Psoas muscle (tissue), 8 donors: Measurements from ENCODE around the gene UGT1A10. TPM values are rescaled to one million over a fixed set of nuclear protein-coding genes. Genes with fewer than 3 reads are reported as not detected.

ENCODE experiments used
- ATAC-seq, 4 donors: fragments of 200-7000 bp; cut with Tn5 transposase; one replicate each; pipeline ENCODE4 v1.9.1; 2020; ENCODE audit warnings: moderate library complexity in 3 of 4, mild to moderate bottlenecking in 2 of 4
- DNase-seq, 2 donors: peaks; one replicate each; pipeline ENCODE4 v3.0.0-alpha.2; 2020
- H3K27ac ChIP-seq: fragments of 200-600 bp; one replicate; pipeline ENCODE4 v1.8.0; 2022
- H3K27me3 ChIP-seq, 3 donors: fragments of 200-600 bp in 1 of 3; one replicate each; pipeline versions ENCODE4 v1.6.1 to v1.8.0; 2013 to 2022; ENCODE audit warnings: low read length in 2 of 3, mild to moderate bottlenecking in 2 of 3, moderate library complexity in 1 of 3; ENCODE audit not compliant: insufficient read depth in 3 of 3
- H3K36me3 ChIP-seq, 2 donors: fragments of 200-600 bp in 1 of 2; one replicate each; pipeline versions ENCODE4 v1.6.1 to v1.8.0; 2013 to 2022; ENCODE audit warnings: low read depth in 1 of 2, mild to moderate bottlenecking in 1 of 2, moderate library complexity in 1 of 2; ENCODE audit not compliant: insufficient read depth in 1 of 2
- H3K4me1 ChIP-seq: fragments of 200-600 bp; one replicate; pipeline ENCODE4 v1.8.0; 2022
- H3K4me3 ChIP-seq: fragments of 200-600 bp; one replicate; pipeline ENCODE4 v1.8.0; 2022; ENCODE audit warnings: mild to moderate bottlenecking
- H3K9me3 ChIP-seq: fragments of 200-600 bp; one replicate; pipeline ENCODE4 v1.8.0; 2022
- WGBS, 3 donors: extraction: QIAGEN DNeasy Blood & Tissue Kit; methylation state at CpG; one replicate each; pipeline versions ENCODE4 v1.1.6 to v1.1.7; 2013; 5-methylcytosine and 5-hydroxymethylcytosine counted together
- intact Hi-C, 2 donors: fragments of 100-400 bp; cut with DNase I; formaldehyde crosslinking; loops; one replicate each; pipeline versions ENCODE4 v1.11.0 to v1.14.2; 2022
- polyA plus RNA-seq, 3 donors: library from polyadenylated mRNA; stranded (reverse); fragments of 200-250 nt; gene quantifications; one replicate each; pipeline ENCODE4 v1.2.3, GENCODE V29; 2013
- total RNA-seq, 4 donors: library from RNA; stranded (reverse); fragmentation: NEBNext Ultra II Directional in 2 of 4; extraction: Animal tissue kit (Norgen Biotek cat#: 25700) in 2 of 4; gene quantifications; one replicate each; pipeline versions ENCODE4 v1.2.1 to v1.2.4, GENCODE V29; 2021 to 2023
- TF ChIP-seq, protein P1 (sequence below): fragments of 200-600 bp; IDR thresholded peaks from one replicate; pipeline ENCODE4 v1.8.0; 2022; ENCODE audit warnings: antibody characterized with exemption
- donor health status: healthy with polysubstance abuse.
- donor health status: DM: no; HTN: no; CAD: no; lungs with moderate emphysema.
- donor health status: Bipolar disorder and iron deficiency.
- donor health status: healthy.
- donor health status: DM: yes; HTN: yes; CAD: no.
- donor health status: DM: no; HTN: no; CAD: no.
- donor health status: DM: no; HTN: no; CAD: no.
- donor health status: DM: yes; HTN: yes; CAD: no.

UGT1A10 gene
- total and polyA plus RNA-seq, 7 donors, result 0.03 TPM; not detected in 6

DNA sequence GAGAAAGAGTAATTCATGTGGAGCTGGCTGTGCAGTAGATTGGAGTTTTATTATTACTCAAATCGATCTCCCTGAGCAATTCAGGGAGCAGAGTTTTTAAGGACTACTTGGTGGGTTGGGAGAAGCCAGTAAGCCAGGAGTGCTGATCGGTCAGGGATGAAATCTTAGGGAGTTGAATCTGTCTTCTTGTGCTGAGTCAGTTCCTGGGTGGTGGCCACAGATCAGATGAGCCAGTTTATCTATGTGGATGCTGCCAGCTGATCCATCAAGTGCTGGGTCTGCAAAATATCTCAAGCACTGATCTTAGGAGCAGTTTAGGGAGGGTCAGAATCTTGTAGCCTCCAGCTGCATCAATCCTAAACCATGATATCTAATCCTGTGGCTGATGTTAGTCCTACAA, 35.9 kb upstream of the UGT1A10 start:
- intact Hi-C loops, result no loop called here
- DNase-seq (no peak), ATAC-seq (no peak)
- Histone ChIP-seq H3K9me3 (no peaks in the 10 kb centered on the region), H3K4me1 (no peaks in the 10 kb centered on the region), H3K27ac (no peak overlapping the region), H3K27me3 (peaks cover 0 to 5% (median 0%) of the 10 kb centered on the region in 3 donors), H3K4me3 (no peak overlapping the region), H3K36me3 (no peaks in the 10 kb centered on the region)
- 55 to 71% (median 60%) methylated on average over 2 of the region's 2 CpGs for WGBS, 3 donors
- TF ChIP-seq, protein P1, sequence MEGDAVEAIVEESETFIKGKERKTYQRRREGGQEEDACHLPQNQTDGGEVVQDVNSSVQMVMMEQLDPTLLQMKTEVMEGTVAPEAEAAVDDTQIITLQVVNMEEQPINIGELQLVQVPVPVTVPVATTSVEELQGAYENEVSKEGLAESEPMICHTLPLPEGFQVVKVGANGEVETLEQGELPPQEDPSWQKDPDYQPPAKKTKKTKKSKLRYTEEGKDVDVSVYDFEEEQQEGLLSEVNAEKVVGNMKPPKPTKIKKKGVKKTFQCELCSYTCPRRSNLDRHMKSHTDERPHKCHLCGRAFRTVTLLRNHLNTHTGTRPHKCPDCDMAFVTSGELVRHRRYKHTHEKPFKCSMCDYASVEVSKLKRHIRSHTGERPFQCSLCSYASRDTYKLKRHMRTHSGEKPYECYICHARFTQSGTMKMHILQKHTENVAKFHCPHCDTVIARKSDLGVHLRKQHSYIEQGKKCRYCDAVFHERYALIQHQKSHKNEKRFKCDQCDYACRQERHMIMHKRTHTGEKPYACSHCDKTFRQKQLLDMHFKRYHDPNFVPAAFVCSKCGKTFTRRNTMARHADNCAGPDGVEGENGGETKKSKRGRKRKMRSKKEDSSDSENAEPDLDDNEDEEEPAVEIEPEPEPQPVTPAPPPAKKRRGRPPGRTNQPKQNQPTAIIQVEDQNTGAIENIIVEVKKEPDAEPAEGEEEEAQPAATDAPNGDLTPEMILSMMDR, result no peak

DNA sequence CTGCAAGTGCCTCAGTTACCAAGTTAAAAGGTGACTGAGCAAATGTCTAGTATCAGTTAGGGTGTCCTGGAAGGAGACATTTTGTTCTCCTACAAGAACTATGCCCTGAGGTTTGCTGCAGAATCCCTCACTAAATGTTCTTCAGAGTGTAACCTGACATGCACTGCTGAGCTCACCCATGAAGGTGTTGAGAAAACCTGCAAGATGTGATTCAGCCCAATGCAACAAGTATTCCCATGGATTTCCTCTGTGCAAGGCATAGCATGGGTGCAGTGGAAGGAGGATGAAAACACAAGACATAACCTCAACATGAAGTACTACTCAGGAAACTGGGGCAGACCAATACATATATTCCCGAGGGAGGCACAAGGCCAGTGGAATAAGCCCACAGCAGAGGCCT, 34.2 kb upstream of the UGT1A10 start:
- Histone ChIP-seq H3K27ac (no peak overlapping the region), H3K27me3 (peaks cover 0 to 5% (median 0%) of the 10 kb centered on the region in 3 donors), H3K4me3 (no peak overlapping the region), H3K9me3 (no peaks in the 10 kb centered on the region), H3K4me1 (no peaks in the 10 kb centered on the region), H3K36me3 (no peaks in the 10 kb centered on the region)
- DNase-seq, result no peak
- intact Hi-C loops, result no loop called here
- ATAC-seq, result no peak
- TF ChIP-seq, protein P1, result no peak
- WGBS, 3 donors, result 78 to 90% (median 89%) methylated on average over 1 of the region's 1 CpG

DNA sequence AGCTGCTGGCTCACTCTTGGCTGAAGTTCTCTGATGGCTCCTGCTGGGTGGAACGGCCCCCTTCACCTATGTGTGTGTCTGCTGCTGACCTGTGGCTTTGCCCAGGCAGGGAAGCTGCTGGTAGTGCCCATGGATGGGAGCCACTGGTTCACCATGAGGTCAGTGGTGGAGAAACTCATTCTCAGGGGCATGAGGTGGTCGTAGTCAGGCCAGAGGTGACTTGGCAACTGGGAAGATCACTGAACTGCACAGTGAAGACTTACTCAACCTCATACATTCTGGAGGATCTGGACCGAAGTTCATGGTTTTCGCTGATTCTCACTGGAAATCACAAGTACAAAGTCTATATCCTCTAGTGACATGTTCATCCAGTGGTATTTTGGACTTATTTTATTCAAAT, 32.7 kb upstream of the UGT1A10 start:
- Histone ChIP-seq H3K36me3 (no peaks in the 10 kb centered on the region), H3K4me1 (no peaks in the 10 kb centered on the region), H3K4me3 (no peak overlapping the region), H3K27me3 (peaks cover 0 to 5% (median 0%) of the 10 kb centered on the region in 3 donors), H3K27ac (no peak overlapping the region), H3K9me3 (no peaks in the 10 kb centered on the region)
- intact Hi-C loops, result no loop called here
- ATAC-seq (no peak), DNase-seq (no peak)
- TF ChIP-seq, protein P1, result no peak
- WGBS, 3 donors, result 70 to 80% (median 77%) methylated on average over 4 of the region's 4 CpGs

DNA sequence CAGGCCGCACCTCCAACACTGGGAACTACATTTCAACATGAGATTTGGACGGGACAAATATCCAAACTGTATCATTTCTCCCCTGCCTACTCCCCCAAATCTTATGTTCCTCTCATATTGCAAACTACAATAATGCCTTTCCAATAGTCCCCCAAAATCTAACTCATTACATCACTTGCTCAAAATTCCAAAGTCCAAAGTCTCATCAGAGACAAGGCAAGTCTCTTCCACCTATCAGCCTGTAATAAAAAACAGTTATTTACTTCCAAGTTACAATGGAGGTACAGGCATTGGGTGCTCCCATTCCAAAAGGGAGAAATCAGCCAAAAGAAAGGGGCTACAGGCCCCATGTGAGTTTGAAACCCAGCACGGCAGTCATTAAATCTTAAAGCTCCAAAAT, 31.4 kb upstream of the UGT1A10 start:
- Histone ChIP-seq H3K27me3 (peaks cover 0 to 3% (median 1%) of the 10 kb centered on the region in 3 donors), H3K9me3 (no peaks in the 10 kb centered on the region), H3K4me1 (no peaks in the 10 kb centered on the region), H3K27ac (no peak overlapping the region), H3K36me3 (no peaks in the 10 kb centered on the region), H3K4me3 (no peak overlapping the region)
- ATAC-seq (no peak), DNase-seq (no peak)
- TF ChIP-seq, protein P1, result no peak
- whole genome bisulfite sequencing, 3 donors, result 84 to 89% (median 88%) methylated on average over 3 of the region's 3 CpGs
- intact Hi-C loops, result no loop called here

DNA sequence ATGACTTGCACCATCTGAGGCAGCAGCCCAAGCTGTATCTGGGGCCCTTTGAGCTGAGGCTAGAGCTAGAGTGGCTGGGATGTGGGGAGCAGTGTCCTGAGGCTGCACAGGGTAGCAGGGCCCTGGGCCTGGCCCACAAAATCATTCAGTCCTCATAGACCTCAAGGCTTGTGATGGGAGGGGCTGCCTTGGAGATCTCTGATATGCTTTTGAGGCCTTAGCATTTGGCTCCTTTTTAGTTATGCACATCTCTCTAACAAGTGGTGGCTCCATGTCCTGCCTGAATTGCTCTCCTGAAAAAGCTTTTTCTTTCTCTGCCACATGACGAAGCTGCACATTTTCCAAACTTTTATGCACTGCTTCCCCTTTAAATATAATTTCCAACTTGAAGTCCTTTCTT, 30.6 kb upstream of the UGT1A10 start:
- Histone ChIP-seq H3K4me3 (no peak overlapping the region), H3K4me1 (no peaks in the 10 kb centered on the region), H3K36me3 (no peaks in the 10 kb centered on the region), H3K27me3 (peaks cover 0 to 3% (median 1%) of the 10 kb centered on the region in 3 donors), H3K9me3 (no peaks in the 10 kb centered on the region), H3K27ac (no peak overlapping the region)
- 78 to 90% (median 86%) methylated on average over 1 of the region's 1 CpG for WGBS, 3 donors
- no peak for DNase-seq
- ATAC-seq, result no peak
- TF ChIP-seq, protein P1, result no peak
- intact Hi-C loops, result no loop called here
